Endothelial cell of umbilical vein (primary cell): ENCODE results near the gene SLC12A7. TPM values are rescaled to one million over a fixed set of nuclear protein-coding genes. Genes with fewer than 3 reads are reported as not detected.

Experiments
- BruUV-seq: library from RNA; stranded (reverse); fragments of 400-500 nt; replicated peaks from 2 replicates; lab custom pipeline; 2021; lab: Mats Ljungman, UMichigan
- CTCF ChIA-PET: fragments of 300-600, 350-600 bp; sonication (Branson Sonifier 250); formaldehyde crosslinking; loops from one replicate; lab custom pipeline; 2021; ENCODE audit warnings: antibody characterized with exemption, inconsistent platforms; lab: Charles Lee
- POLR2A ChIA-PET: fragments of 300-600, 350-600 bp; sonication (Branson Sonifier 250); formaldehyde crosslinking; loops from one replicate; lab custom pipeline; 2021; ENCODE audit warnings: antibody characterized with exemption, inconsistent platforms; lab: Charles Lee
- DNase-seq: peaks from one replicate; pipeline ENCODE4 v3.0.0-alpha.2; 2011; ENCODE audit warnings: low read depth, low spot score
- FAIRE-seq: peaks from 2 replicates; lab custom pipeline; 2011; peaks lifted over from hg19 to GRCh38; lab: Jason Lieb, UNC
- H2AFZ ChIP-seq: 2 replicates; pipeline ENCODE4 v1.6.0; 2012; ENCODE audit warnings: low read depth, low read length, control low read depth, inconsistent platforms
- H3K27ac ChIP-seq: 2 replicates; pipeline ENCODE4 v1.5.1; 2011; ENCODE audit warnings: low read depth, mild to moderate bottlenecking, control low read depth, low read length, moderate library complexity; ENCODE audit not compliant: insufficient read depth
- H3K27me3 ChIP-seq, 2 experiments: 2 replicates each; pipeline versions ENCODE4 v1.6.0 to v1.6.1; 2011; ENCODE audit warnings: low read length in 2 of 2, mixed read lengths in 1 of 2; ENCODE audit not compliant: control insufficient read depth in 2 of 2, insufficient read depth in 2 of 2
- H3K36me3 ChIP-seq, 2 experiments: 2 replicates in 1 of 2; 3 replicates in 1 of 2; pipeline ENCODE4 v1.5.1; 2011; ENCODE audit warnings: low read length in 2 of 2, mild to moderate bottlenecking in 1 of 2, moderate library complexity in 1 of 2; ENCODE audit not compliant: control insufficient read depth in 2 of 2, insufficient read depth in 2 of 2; ENCODE audit errors: extremely low read depth in 1 of 2
- H3K4me1 ChIP-seq: 3 replicates; pipeline ENCODE4 v1.5.1; 2011; ENCODE audit warnings: mild to moderate bottlenecking, low read length; ENCODE audit not compliant: control insufficient read depth, insufficient read depth; ENCODE audit errors: extremely low read depth
- H3K4me2 ChIP-seq: 2 replicates; pipeline ENCODE4 v1.6.1; 2011; ENCODE audit warnings: low read length, control low read depth, mixed read lengths; ENCODE audit not compliant: insufficient read depth
- H3K4me3 ChIP-seq, 3 experiments: fragments of 200-600 bp in 1 of 3; sonication (generic), shearing (Covaris generic) in 1 of 3; replicated peaks in 1 of 3; 2 replicates each; pipeline ENCODE4 v1.5.1; 2011 to 2016; ENCODE audit warnings: control low read depth in 3 of 3, low read length in 3 of 3, mild to moderate bottlenecking in 2 of 3, inconsistent platforms in 1 of 3, low read depth in 1 of 3, moderate library complexity in 1 of 3; ENCODE audit not compliant: insufficient read depth in 1 of 3
- H3K79me2 ChIP-seq: 2 replicates; pipeline ENCODE4 v1.6.0; 2012; ENCODE audit warnings: low read length, inconsistent platforms; ENCODE audit not compliant: control insufficient read depth, insufficient read depth
- H3K9ac ChIP-seq: replicated peaks from 2 replicates; pipeline ENCODE3; 2011; ENCODE audit warnings: low read length, control low read depth; ENCODE audit not compliant: insufficient read depth; ENCODE audit errors: extremely low read depth
- H3K9me1 ChIP-seq: replicated peaks from 3 replicates; pipeline ENCODE4 v1.6.0; 2011; ENCODE audit warnings: mild to moderate bottlenecking, low read length; ENCODE audit not compliant: control insufficient read depth, insufficient read depth; ENCODE audit errors: extremely low read depth
- H3K9me3 ChIP-seq: replicated peaks from 2 replicates; pipeline ENCODE4 v1.5.1; 2012; ENCODE audit warnings: low read length, inconsistent platforms; ENCODE audit not compliant: control insufficient read depth, insufficient read depth
- H4K20me1 ChIP-seq: replicated peaks from 2 replicates; pipeline ENCODE3; 2011; ENCODE audit warnings: mild to moderate bottlenecking, low read length; ENCODE audit not compliant: control insufficient read depth, insufficient read depth; ENCODE audit errors: extremely low read depth
- EZH2 ChIP-seq: IDR thresholded peaks from 2 replicates; pipeline ENCODE4 v1.6.1; 2012; ENCODE audit warnings: borderline replicate concordance, low read depth, mild to moderate bottlenecking, moderate library complexity, low read length, inconsistent platforms; ENCODE audit not compliant: severe bottlenecking
- FOS ChIP-seq: IDR thresholded peaks from 2 replicates; pipeline ENCODE4 v1.6.1; 2011; ENCODE audit warnings: mild to moderate bottlenecking, low read length, moderate library complexity, borderline replicate concordance; ENCODE audit not compliant: insufficient read depth
- JUN ChIP-seq: IDR thresholded peaks from 2 replicates; pipeline ENCODE4 v1.6.1; 2011; ENCODE audit warnings: borderline replicate concordance, low read depth; ENCODE audit not compliant: insufficient read length, insufficient read depth
- MYC ChIP-seq: IDR thresholded peaks from one replicate; pipeline ENCODE4 v1.6.1; 2011; ENCODE audit warnings: mild to moderate bottlenecking, low read depth, low read length
- POLR2A ChIP-seq: IDR thresholded peaks from 2 replicates; pipeline ENCODE4 v1.6.1; 2012; ENCODE audit warnings: low read depth, mild to moderate bottlenecking, control low read depth, low read length
- dilution Hi-C: fragments of 300-500 bp; cut with MboI; formaldehyde crosslinking; loops from one replicate; pipeline ENCODE4 v1.15.0; 2019; ENCODE audit warnings: low sequenced_read_pairs; ENCODE audit not compliant: extremely low pct_ligation_motif_present
- intact Hi-C: fragments of 100-400 bp; cut with micrococcal nuclease; formaldehyde crosslinking; loops from one replicate; pipeline ENCODE4 v1.10.0; 2022
- polyA plus RNA-seq, 4 experiments: library from polyadenylated mRNA; depleted of rRNA in 3 of 4; stranded (reverse) in 3 of 4; unstranded in 1 of 4; fragments of >200 nt; gene quantifications; 2 replicates each; pipeline versions ENCODE4 v1.2.1 to v1.2.3, GENCODE V29; 2011 to 2012; ENCODE audit warnings: missing spikeins in 1 of 4
- total RNA-seq: library from RNA; stranded (reverse); gene quantifications from 2 replicates; pipeline ENCODE4 v1.2.3, GENCODE V29; 2021
- TF ChIP-seq, protein P1 (sequence below), 2 donors: IDR thresholded peaks; 1 replicate in 1 of 2; 2 replicates in 1 of 2; pipeline ENCODE4 v1.5.1; 2011; ENCODE audit warnings: low read length in 2 of 2, mild to moderate bottlenecking in 2 of 2, moderate library complexity in 2 of 2, control low read depth in 1 of 2, inconsistent platforms in 1 of 2, low read depth in 1 of 2; ENCODE audit not compliant: insufficient read depth in 1 of 2; ENCODE audit errors: extremely low read depth in 1 of 2
- TF ChIP-seq, protein P2 (sequence below): IDR thresholded peaks from 2 replicates; pipeline ENCODE4 v1.6.1; 2011; ENCODE audit not compliant: insufficient read depth, insufficient read length

SLC12A7 gene
- total and polyA plus RNA-seq, 2 donors (not counting 3 experiments of a cell fraction or from before 2014, with no cell fraction given) = 16.4 to 38.8 TPM

DNA sequence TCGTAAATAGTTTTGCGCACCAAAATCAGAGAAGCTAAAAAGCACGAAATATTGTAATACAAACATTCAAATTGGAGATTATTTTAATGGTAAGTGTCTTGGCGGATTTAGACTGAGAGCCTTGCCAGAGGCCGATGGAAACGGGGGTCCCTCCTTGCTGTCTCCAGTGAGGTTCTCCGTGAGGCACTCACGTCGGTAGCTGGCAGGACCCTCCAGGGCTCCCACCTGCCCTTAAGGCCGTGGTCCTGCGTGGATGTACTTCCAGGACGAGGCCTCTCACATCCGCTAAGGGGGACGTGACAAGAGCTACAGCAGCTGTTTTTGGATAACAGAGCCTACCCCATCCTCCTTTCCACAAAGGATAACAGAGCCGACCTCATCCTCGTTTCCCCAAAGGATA, 95.4 kb downstream of the SLC12A7 start:
- H3K27ac ChIP-seq = no peak overlapping the region
- no peak overlapping the region for H3K4me2 ChIP-seq
- H4K20me1 ChIP-seq = no peaks in the 10 kb centered on the region
- CTCF ChIA-PET = interaction anchor here (1.1 to 1.4 kb wide), 2 partner anchors 9 to 82 kb away, joined by 3 to 5 read pairs; no protein-coding TSS in a partner anchor
- intact Hi-C loops = no loop called here
- TF ChIP-seq MYC (no peak), POLR2A (no peak), FOS (no peak), EZH2 (no peak), JUN (no peak)
- TF ChIP-seq, protein P1, sequence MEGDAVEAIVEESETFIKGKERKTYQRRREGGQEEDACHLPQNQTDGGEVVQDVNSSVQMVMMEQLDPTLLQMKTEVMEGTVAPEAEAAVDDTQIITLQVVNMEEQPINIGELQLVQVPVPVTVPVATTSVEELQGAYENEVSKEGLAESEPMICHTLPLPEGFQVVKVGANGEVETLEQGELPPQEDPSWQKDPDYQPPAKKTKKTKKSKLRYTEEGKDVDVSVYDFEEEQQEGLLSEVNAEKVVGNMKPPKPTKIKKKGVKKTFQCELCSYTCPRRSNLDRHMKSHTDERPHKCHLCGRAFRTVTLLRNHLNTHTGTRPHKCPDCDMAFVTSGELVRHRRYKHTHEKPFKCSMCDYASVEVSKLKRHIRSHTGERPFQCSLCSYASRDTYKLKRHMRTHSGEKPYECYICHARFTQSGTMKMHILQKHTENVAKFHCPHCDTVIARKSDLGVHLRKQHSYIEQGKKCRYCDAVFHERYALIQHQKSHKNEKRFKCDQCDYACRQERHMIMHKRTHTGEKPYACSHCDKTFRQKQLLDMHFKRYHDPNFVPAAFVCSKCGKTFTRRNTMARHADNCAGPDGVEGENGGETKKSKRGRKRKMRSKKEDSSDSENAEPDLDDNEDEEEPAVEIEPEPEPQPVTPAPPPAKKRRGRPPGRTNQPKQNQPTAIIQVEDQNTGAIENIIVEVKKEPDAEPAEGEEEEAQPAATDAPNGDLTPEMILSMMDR (IDR thresholded peaks at IDR 0.05; ENCODE audit: extremely low read depth in 1 of 2, insufficient read depth in 1 of 2, low read depth in 1 of 2, low read length in 2 of 2) = no peak
- TF ChIP-seq, protein P2, sequence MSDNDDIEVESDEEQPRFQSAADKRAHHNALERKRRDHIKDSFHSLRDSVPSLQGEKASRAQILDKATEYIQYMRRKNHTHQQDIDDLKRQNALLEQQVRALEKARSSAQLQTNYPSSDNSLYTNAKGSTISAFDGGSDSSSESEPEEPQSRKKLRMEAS = no peak
- dilution Hi-C loops = no loop called here
- H3K27me3 ChIP-seq = no peaks in the 10 kb centered on the region
- no peaks in the 10 kb centered on the region for H3K36me3 ChIP-seq
- POLR2A ChIA-PET = no interaction called here
- H3K9ac ChIP-seq = no peak overlapping the region
- FAIRE-seq (no peak), DNase-seq (no peak)
- H3K9me3 ChIP-seq = no peaks in the 10 kb centered on the region
- no TSS peak for BruUV-seq
- H3K9me1 ChIP-seq = no peaks in the 10 kb centered on the region
- H3K79me2 ChIP-seq = no peaks in the 10 kb centered on the region
- no peak overlapping the region for H2AFZ ChIP-seq
- no peak overlapping the region for H3K4me3 ChIP-seq
- no peaks in the 10 kb centered on the region for H3K4me1 ChIP-seq
